Measurements from ENCODE around the gene LRRN3.
A peak's percentile ranks its signal among the peaks of the same experiment; 100 is the strongest.

LRRN3 gene

DNA sequence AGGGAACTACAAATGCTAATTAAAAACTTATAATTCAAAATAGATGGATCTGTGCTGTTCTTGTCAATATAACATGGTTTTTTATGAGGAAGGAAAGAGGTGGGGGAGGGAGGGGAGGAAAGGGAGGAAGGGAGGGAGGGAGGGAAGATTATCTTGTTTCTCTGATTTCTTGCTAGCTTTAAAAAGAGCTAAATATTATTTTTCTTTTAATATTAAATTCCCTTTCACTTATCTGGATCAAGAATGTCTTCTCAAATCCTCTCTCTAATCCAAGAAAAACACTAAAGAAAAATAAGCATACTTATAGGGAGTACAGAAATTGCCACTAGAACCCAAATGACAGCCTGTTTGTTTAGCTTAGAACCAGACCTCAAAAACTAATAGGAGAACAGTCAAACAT is 55.2 kb downstream of the LRRN3 start:
- Histone ChIP-seq H4K20me1 (ENCODE audit: insufficient read depth, low read length, poor library complexity, severe bottlenecking) (no peaks in the 10 kb centered on the region), H3K9me3 (ENCODE audit: insufficient read depth, low read depth, low read length) (no peaks in the 10 kb centered on the region), H3K4me1 (ENCODE audit: insufficient read depth, low read length, poor library complexity, severe bottlenecking) (peaks cover 8% of the 10 kb centered on the region), H2AFZ (ENCODE audit: low read length) (no peak overlapping the region), H3K4me3 (ENCODE audit: low read length, poor library complexity, severe bottlenecking) (no peak overlapping the region), H3K9me2 (replicated peaks; ENCODE audit: low read depth, low read length) (no peaks in the 10 kb centered on the region), H3K4me2 (ENCODE audit: low read depth, low read length, poor library complexity, severe bottlenecking) (no peak overlapping the region), H3K79me2 (ENCODE audit: insufficient read depth, low read length) (no peaks in the 10 kb centered on the region), H3K36me3 (ENCODE audit: insufficient read depth, low read length) (no peaks in the 10 kb centered on the region), H3K27me3 (ENCODE audit: insufficient read depth, low read length, poor library complexity, severe bottlenecking) (no peaks in the 10 kb centered on the region), H3F3A (ENCODE audit: low read depth) (no peaks in the 10 kb centered on the region), H3K9ac (ENCODE audit: low read depth, low read length, poor library complexity, severe bottlenecking) (no peak overlapping the region)
- TF ChIP-seq, protein P1, sequence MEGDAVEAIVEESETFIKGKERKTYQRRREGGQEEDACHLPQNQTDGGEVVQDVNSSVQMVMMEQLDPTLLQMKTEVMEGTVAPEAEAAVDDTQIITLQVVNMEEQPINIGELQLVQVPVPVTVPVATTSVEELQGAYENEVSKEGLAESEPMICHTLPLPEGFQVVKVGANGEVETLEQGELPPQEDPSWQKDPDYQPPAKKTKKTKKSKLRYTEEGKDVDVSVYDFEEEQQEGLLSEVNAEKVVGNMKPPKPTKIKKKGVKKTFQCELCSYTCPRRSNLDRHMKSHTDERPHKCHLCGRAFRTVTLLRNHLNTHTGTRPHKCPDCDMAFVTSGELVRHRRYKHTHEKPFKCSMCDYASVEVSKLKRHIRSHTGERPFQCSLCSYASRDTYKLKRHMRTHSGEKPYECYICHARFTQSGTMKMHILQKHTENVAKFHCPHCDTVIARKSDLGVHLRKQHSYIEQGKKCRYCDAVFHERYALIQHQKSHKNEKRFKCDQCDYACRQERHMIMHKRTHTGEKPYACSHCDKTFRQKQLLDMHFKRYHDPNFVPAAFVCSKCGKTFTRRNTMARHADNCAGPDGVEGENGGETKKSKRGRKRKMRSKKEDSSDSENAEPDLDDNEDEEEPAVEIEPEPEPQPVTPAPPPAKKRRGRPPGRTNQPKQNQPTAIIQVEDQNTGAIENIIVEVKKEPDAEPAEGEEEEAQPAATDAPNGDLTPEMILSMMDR (conservative IDR thresholded peaks at IDR 0.05; ENCODE audit: low read length) = no peak
- no peak for TF ChIP-seq EZH2phosphoT487 (IDR thresholded peaks at IDR 0.05; ENCODE audit: borderline replicate concordance)

DNA sequence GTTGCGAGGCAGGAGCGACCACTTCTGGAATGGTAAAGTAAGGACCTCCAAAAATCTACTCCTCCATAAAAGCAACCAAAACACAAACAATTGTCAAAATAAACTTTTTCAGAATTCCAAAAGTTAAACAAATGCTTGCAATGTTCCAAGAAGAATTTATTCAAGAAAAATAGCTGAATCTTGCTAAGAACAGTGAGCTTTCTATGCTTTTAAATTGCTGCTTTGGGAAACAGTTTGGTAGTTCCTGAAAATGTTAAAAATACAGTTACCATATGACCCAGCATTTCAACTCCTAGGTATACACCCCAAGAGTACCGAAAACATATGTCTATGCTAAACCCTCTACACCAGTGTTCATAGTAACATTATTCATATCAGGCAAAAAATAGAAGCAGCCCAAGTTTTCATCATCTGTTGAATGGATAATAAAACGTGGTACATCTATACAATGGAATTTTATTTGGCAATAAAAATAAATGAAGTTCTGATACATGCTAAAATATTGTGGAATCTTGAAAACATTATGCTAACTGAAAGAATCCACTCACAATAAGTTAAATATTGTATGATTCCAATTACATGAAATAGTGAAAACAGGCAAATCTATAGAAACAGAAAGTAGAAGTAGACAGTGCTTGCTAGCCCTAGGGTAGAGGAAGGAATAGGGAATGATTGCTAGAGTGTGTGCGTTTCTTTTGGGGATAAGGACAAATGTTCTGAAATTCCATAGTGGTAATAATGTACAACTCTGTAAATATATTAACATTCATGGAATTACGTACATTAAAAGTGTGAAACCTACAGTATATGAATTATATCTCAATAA is 57.0 kb downstream of the LRRN3 start:
- peak overlapping the region; percentile 49; the same call in 1 of the 2 replicates for H2AFZ ChIP-seq (ENCODE audit: low read length)
- no peaks in the 10 kb centered on the region for H3K9me3 ChIP-seq (ENCODE audit: insufficient read depth, low read depth, low read length)
- H3K79me2 ChIP-seq (ENCODE audit: insufficient read depth, low read length) = no peaks in the 10 kb centered on the region
- no peaks in the 10 kb centered on the region for H3K36me3 ChIP-seq (ENCODE audit: insufficient read depth, low read length)
- no peaks in the 10 kb centered on the region for H4K20me1 ChIP-seq (ENCODE audit: insufficient read depth, low read length, poor library complexity, severe bottlenecking)
- H3K9me2 ChIP-seq (replicated peaks; ENCODE audit: low read depth, low read length) = no peaks in the 10 kb centered on the region
- H3K4me3 ChIP-seq (ENCODE audit: low read length, poor library complexity, severe bottlenecking) = peak overlapping the region; percentile 16
- H3K4me1 ChIP-seq (ENCODE audit: insufficient read depth, low read length, poor library complexity, severe bottlenecking) = peaks cover 8% of the 10 kb centered on the region
- peak overlapping the region; percentile 4 for H3K9ac ChIP-seq (ENCODE audit: low read depth, low read length, poor library complexity, severe bottlenecking)
- no peaks in the 10 kb centered on the region for H3F3A ChIP-seq (ENCODE audit: low read depth)
- peak overlapping the region; percentile 24 for H3K4me2 ChIP-seq (ENCODE audit: low read depth, low read length, poor library complexity, severe bottlenecking)
- H3K27me3 ChIP-seq (ENCODE audit: insufficient read depth, low read length, poor library complexity, severe bottlenecking) = no peaks in the 10 kb centered on the region
- TF ChIP-seq, protein P1 (conservative IDR thresholded peaks at IDR 0.05; ENCODE audit: low read length) = no peak
- no peak for TF ChIP-seq EZH2phosphoT487 (IDR thresholded peaks at IDR 0.05; ENCODE audit: borderline replicate concordance)

DNA sequence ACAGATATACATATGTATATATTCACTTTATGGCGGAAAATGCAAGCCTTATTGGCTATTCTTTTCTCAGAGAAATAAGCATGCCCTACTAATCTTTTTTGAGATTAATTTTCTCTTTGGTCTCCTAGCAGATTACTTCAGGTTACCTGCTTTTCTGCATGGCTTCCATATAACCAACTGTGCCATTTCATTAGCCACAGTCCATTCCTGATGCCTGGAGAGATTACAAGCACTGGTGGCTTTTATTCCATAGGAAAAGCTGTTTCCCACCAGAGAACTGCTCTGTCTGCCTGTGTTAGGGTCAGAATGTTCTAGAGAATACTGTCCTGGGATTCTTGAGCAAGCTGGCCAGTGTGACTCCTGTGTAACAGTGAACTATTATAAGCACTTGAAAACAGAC is 59.8 kb downstream of the LRRN3 start:
- Histone ChIP-seq H3K4me2 (ENCODE audit: low read depth, low read length, poor library complexity, severe bottlenecking) (no peak overlapping the region), H4K20me1 (ENCODE audit: insufficient read depth, low read length, poor library complexity, severe bottlenecking) (no peaks in the 10 kb centered on the region), H3K9me2 (replicated peaks; ENCODE audit: low read depth, low read length) (no peaks in the 10 kb centered on the region), H3K27me3 (ENCODE audit: insufficient read depth, low read length, poor library complexity, severe bottlenecking) (no peaks in the 10 kb centered on the region), H3K4me1 (ENCODE audit: insufficient read depth, low read length, poor library complexity, severe bottlenecking) (peaks cover 8% of the 10 kb centered on the region), H3K9me3 (ENCODE audit: insufficient read depth, low read depth, low read length) (no peaks in the 10 kb centered on the region), H3K4me3 (ENCODE audit: low read length, poor library complexity, severe bottlenecking) (no peak overlapping the region), H2AFZ (ENCODE audit: low read length) (no peak overlapping the region), H3F3A (ENCODE audit: low read depth) (no peaks in the 10 kb centered on the region), H3K9ac (ENCODE audit: low read depth, low read length, poor library complexity, severe bottlenecking) (no peak overlapping the region), H3K79me2 (ENCODE audit: insufficient read depth, low read length) (no peaks in the 10 kb centered on the region), H3K36me3 (ENCODE audit: insufficient read depth, low read length) (no peaks in the 10 kb centered on the region)
- TF ChIP-seq EZH2phosphoT487 (IDR thresholded peaks at IDR 0.05; ENCODE audit: borderline replicate concordance) = no peak
- TF ChIP-seq, protein P1 (conservative IDR thresholded peaks at IDR 0.05; ENCODE audit: low read length) = no peak
